Fibroblast of the aortic adventitia (primary cell): ENCODE results near the gene PPARG. TPM values are rescaled to one million over a fixed set of nuclear protein-coding genes. Genes with fewer than 3 reads are reported as not detected.

ENCODE experiments used
- DNase-seq: peaks from one replicate; pipeline ENCODE4 v3.0.0-alpha.2; 2010; ENCODE audit warnings: low read depth
- H3K4me3 ChIP-seq: 2 replicates; pipeline ENCODE4 v1.5.1; 2011; ENCODE audit warnings: low read depth, mild to moderate bottlenecking, control low read depth, low read length, moderate library complexity
- CTCF ChIP-seq: IDR thresholded peaks from 2 replicates; pipeline ENCODE4 v1.5.1; 2011; ENCODE audit warnings: mild to moderate bottlenecking, low read length, control low read depth, inconsistent platforms; ENCODE audit not compliant: insufficient read depth
- total RNA-seq: library from RNA; depleted of rRNA; stranded (reverse); fragments of >200 nt; gene quantifications from 2 replicates; pipeline ENCODE4 v1.2.3, GENCODE V29; 2012; ENCODE audit warnings: low replicate concordance

Gene PPARG
- total RNA-seq, 1 donor, result 39.4 TPM

- no peak overlapping the region for H3K4me3 ChIP-seq
- TF ChIP-seq CTCF, result no peak
- DNase-seq, result no peak
Measured at GRCh38 chr3:12427551-12427950, 138.7 kb downstream of the PPARG start.

- no peak for TF ChIP-seq CTCF
- DNase-seq, result no peak
Measured at GRCh38 chr3:12428126-12428525, 139.3 kb downstream of the PPARG start.

GRCh38 chr3:12430086-12430485 is 141.2 kb downstream of the PPARG start:
- no peak overlapping the region for H3K4me3 ChIP-seq
- DNase-seq, result no peak
- no peak for TF ChIP-seq CTCF

More at GRCh38 chr3:12428126-12428525, 139.3 kb downstream of the PPARG start:
- no peak overlapping the region for H3K4me3 ChIP-seq

GRCh38 chr3:12433823-12434222 is 145.0 kb downstream of the PPARG start:
- DNase-seq, result no peak
- no peak for TF ChIP-seq CTCF
- no peak overlapping the region for H3K4me3 ChIP-seq

GRCh38 chr3:12436514-12437220 is 147.8 kb downstream of the PPARG start:
- TF ChIP-seq CTCF, result no peak
- H3K4me3 ChIP-seq, result peak overlapping the region; percentile 37
- peak; percentile 88 for DNase-seq

- TF ChIP-seq CTCF, result no peak
- H3K4me3 ChIP-seq, result no peak overlapping the region
- DNase-seq, result no peak
Measured at GRCh38 chr3:12437221-12437605, 148.3 kb downstream of the PPARG start.

GRCh38 chr3:12437861-12438260 is 149.0 kb downstream of the PPARG start:
- H3K4me3 ChIP-seq, result no peak overlapping the region
- DNase-seq, result no peak
- TF ChIP-seq CTCF, result no peak
